ENCODE data around the gene TERT. TPM values are rescaled to one million over a fixed set of nuclear protein-coding genes. Genes with fewer than 3 reads are reported as not detected.
A peak's percentile ranks its signal among the peaks of the same experiment; 100 is the strongest.

Gene TERT
- total and polyA plus RNA-seq, 2 of the 13 experiments (the other 11 are each of a cell fraction or from before 2014, with no cell fraction given) = 4.3 to 5.9 TPM

DNA sequence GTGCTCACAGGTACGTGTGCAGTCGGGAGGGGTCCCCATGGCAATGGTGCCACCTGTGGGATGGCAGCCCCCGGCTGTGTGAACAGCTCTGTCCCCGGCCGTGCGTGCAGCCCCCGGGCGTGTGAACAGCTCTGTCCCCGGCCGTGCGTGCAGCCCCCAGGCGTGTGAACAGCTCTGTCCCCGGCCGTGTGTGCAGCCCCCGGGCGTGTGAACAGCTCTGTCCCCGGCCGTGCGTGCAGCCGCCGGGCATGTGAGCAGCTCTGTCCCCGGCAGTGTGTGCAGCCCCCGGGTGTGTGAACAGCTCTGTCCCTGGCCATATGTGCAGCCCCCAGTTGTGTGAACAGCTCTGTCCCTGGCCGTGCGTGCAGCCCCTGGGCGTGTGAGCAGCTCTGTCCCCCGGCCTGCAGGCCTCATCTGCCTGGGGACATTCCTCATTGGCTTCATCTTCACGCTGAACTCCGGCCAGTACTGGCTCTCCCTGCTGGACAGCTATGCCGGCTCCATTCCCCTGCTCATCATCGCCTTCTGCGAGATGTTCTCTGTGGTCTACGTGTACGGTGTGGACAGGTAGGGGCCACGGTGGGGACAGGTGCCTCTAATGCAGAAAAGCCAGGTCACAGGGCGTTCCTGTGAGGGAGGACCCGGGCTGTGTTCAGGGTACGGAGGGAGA, 75.6 kb downstream of the TERT start:
- H3K4me1 ChIP-seq (ENCODE audit: insufficient read depth, low read length) = no peaks in the 10 kb centered on the region
- H3K36me3 ChIP-seq (replicated peaks in 1 of 2; ENCODE audit: control insufficient read depth in 1 of 2, insufficient read depth in 2 of 2, low read length in 2 of 2) = no peaks in the 10 kb centered on the region
- intact Hi-C loops (cut with micrococcal nuclease; ENCODE audit: unreplicated experiment) = no loop called here
- BruUV-seq (replicated peaks) = no TSS peak
- ATAC-seq = no peak
- H4K20me1 ChIP-seq (ENCODE audit: insufficient read depth, low read length) = no peaks in the 10 kb centered on the region
- H3K9ac ChIP-seq (ENCODE audit: insufficient read depth, low read depth, low read length) = no peak overlapping the region
- TF ChIP-seq ZNF704 (CRISPR knock-in tag; IDR thresholded peaks at IDR 0.05; ENCODE audit: borderline replicate concordance) (no peak), EZH2 (conservative IDR thresholded peaks at IDR 0.05; ENCODE audit: low read depth, low read length) (peak; percentile 62; the same call in 1 of the 2 replicates)
- H2AFZ ChIP-seq (ENCODE audit: low read length) = no peak overlapping the region
- in situ Hi-C loops (cut with HindIII; ENCODE audit: extremely low pct_ligation_motif_present, low pct_unique_long_range_greater_than_20kb) = no loop called here
- CTCF ChIA-PET (ENCODE audit: low intra/inter-chr PET ratio, low total read pairs) = no interaction called here
- POLR2A ChIA-PET = no interaction called here
- peaks cover 5 to 39% of the 10 kb centered on the region in 2 experiments; a peak in 4 of 5 replicates for H3K27me3 ChIP-seq (ENCODE audit: control insufficient read depth in 1 of 2, insufficient read depth in 2 of 2, low read length in 2 of 2)
- WGBS (ENCODE audit: low lambda C conversion rate) = 37% methylated on average over 14 of the region's 38 CpGs
- no peak for DNase-seq (ENCODE audit: low spot score)
- no peak overlapping the region for H3K27ac ChIP-seq (ENCODE audit: extremely low read length, insufficient read depth, low read length)
- H3K4me3 ChIP-seq (replicated peaks in 1 of 3; ENCODE audit: insufficient read depth in 1 of 3, low read depth in 2 of 3, low read length in 3 of 3) = no peak overlapping the region
- H3K79me2 ChIP-seq (ENCODE audit: insufficient read depth, low read length) = no peaks in the 10 kb centered on the region
- no peaks in the 10 kb centered on the region for H3K9me3 ChIP-seq (ENCODE audit: low read length)
- H3K4me2 ChIP-seq (ENCODE audit: low read depth, low read length) = no peak overlapping the region
- FAIRE-seq = no peak

GRCh38 chr5:1218351-1219080, 76.4 kb downstream of the TERT start:
- FAIRE-seq = no peak
- Histone ChIP-seq H2AFZ (ENCODE audit: low read length) (no peak overlapping the region), H3K9me3 (ENCODE audit: low read length) (no peaks in the 10 kb centered on the region), H3K27ac (ENCODE audit: extremely low read length, insufficient read depth, low read length) (no peak overlapping the region), H3K27me3 (ENCODE audit: control insufficient read depth in 1 of 2, insufficient read depth in 2 of 2, low read length in 2 of 2) (peaks cover 7 to 35% of the 10 kb centered on the region in 2 experiments; a peak in 4 of 5 replicates), H3K4me2 (ENCODE audit: low read depth, low read length) (no peak overlapping the region), H3K4me3 (replicated peaks in 1 of 3; ENCODE audit: insufficient read depth in 1 of 3, low read depth in 2 of 3, low read length in 3 of 3) (no peak overlapping the region), H4K20me1 (ENCODE audit: insufficient read depth, low read length) (no peaks in the 10 kb centered on the region), H3K79me2 (ENCODE audit: insufficient read depth, low read length) (no peaks in the 10 kb centered on the region), H3K9ac (ENCODE audit: insufficient read depth, low read depth, low read length) (no peak overlapping the region), H3K36me3 (replicated peaks in 1 of 2; ENCODE audit: control insufficient read depth in 1 of 2, insufficient read depth in 2 of 2, low read length in 2 of 2) (no peaks in the 10 kb centered on the region), H3K4me1 (ENCODE audit: insufficient read depth, low read length) (no peaks in the 10 kb centered on the region)
- in situ Hi-C loops (cut with HindIII; ENCODE audit: extremely low pct_ligation_motif_present, low pct_unique_long_range_greater_than_20kb) = no loop called here
- CTCF ChIA-PET (ENCODE audit: low intra/inter-chr PET ratio, low total read pairs) = no interaction called here
- WGBS (ENCODE audit: low lambda C conversion rate) = 75% methylated on average over 4 of the region's 38 CpGs
- POLR2A ChIA-PET = no interaction called here
- intact Hi-C loops (cut with micrococcal nuclease; ENCODE audit: unreplicated experiment) = no loop called here
- no peak for DNase-seq (ENCODE audit: low spot score)
- no TSS peak for BruUV-seq (replicated peaks)
- no peak for ATAC-seq
- TF ChIP-seq NR2F2 (IDR thresholded peaks at IDR 0.05; ENCODE audit: borderline replicate concordance, low read depth) = no peak
- no peak for TF ChIP-seq MIXL1 (CRISPR knock-in tag; IDR thresholded peaks at IDR 0.05)
- TF ChIP-seq, protein P1, sequence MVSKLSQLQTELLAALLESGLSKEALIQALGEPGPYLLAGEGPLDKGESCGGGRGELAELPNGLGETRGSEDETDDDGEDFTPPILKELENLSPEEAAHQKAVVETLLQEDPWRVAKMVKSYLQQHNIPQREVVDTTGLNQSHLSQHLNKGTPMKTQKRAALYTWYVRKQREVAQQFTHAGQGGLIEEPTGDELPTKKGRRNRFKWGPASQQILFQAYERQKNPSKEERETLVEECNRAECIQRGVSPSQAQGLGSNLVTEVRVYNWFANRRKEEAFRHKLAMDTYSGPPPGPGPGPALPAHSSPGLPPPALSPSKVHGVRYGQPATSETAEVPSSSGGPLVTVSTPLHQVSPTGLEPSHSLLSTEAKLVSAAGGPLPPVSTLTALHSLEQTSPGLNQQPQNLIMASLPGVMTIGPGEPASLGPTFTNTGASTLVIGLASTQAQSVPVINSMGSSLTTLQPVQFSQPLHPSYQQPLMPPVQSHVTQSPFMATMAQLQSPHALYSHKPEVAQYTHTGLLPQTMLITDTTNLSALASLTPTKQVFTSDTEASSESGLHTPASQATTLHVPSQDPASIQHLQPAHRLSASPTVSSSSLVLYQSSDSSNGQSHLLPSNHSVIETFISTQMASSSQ (IDR thresholded peaks at IDR 0.05; ENCODE audit: low read depth) = no peak
- TF ChIP-seq, protein P1 (CRISPR knock-in tag; IDR thresholded peaks at IDR 0.05; ENCODE audit: borderline replicate concordance) = no peak
- TF ChIP-seq ZNF281 (CRISPR knock-in tag; IDR thresholded peaks at IDR 0.05; ENCODE audit: borderline replicate concordance) = no peak
- no peak for TF ChIP-seq ZNF547 (CRISPR knock-in tag; IDR thresholded peaks at IDR 0.05)

Measured in HepG2 (cell line).